Effector memory CD8-positive, alpha-beta T cell (primary cell): ENCODE data around the gene VARS1.
"Not testable (repeated sequence)": the region's sequence is repeated elsewhere in the genome, so short reads cannot be mapped to it uniquely, and the experiment has no call there.

Source experiments
- ATAC-seq: fragments of 150-1000 bp; cut with Tn5 transposase; replicated peaks from 2 replicates; pipeline ENCODE4 v1.10.0; 2021; ENCODE audit warnings: mild to moderate bottlenecking, moderate library complexity
- DNase-seq, 3 experiments: peaks; one replicate each; pipeline ENCODE4 v3.0.0; 2021
- H3K27ac Mint-ChIP-seq, 2 donors: one replicate each; pipeline ENCODE4 v1.8.0; 2022; ENCODE audit warnings: mild to moderate bottlenecking in 2 of 2, mixed read lengths in 2 of 2, moderate library complexity in 2 of 2
- H3K27me3 Mint-ChIP-seq, 2 donors: one replicate each; pipeline ENCODE4 v1.8.0; 2022; ENCODE audit warnings: mixed read lengths in 2 of 2
- H3K36me3 Mint-ChIP-seq: one replicate; pipeline ENCODE4 v1.8.0; 2022; ENCODE audit warnings: mild to moderate bottlenecking, moderate library complexity, mixed read lengths; ENCODE audit not compliant: insufficient read depth
- H3K4me1 Mint-ChIP-seq, 2 donors: one replicate each; pipeline ENCODE4 v1.8.0; 2022; ENCODE audit warnings: low read depth in 2 of 2, mixed read lengths in 2 of 2
- H3K4me3 Mint-ChIP-seq, 2 donors: one replicate each; pipeline ENCODE4 v1.8.0; 2022; ENCODE audit warnings: mild to moderate bottlenecking in 2 of 2, mixed read lengths in 2 of 2, moderate library complexity in 2 of 2
- H3K9me3 Mint-ChIP-seq, 2 donors: one replicate each; pipeline ENCODE4 v1.8.0; 2022; ENCODE audit warnings: mixed read lengths in 2 of 2

VARS1 gene

GRCh38 chr6:31817133-31817928, 21.8 kb upstream of the VARS1 start:
- not testable (repeated sequence) for DNase-seq, H3K27me3 Mint-ChIP-seq, H3K9me3 Mint-ChIP-seq
- Mint-ChIP-seq H3K36me3 (peaks cover 19% of the 10 kb centered on the region), H3K4me1 (peaks cover 41 to 48% of the 10 kb centered on the region in 2 donors), H3K4me3 (peak overlapping the region; percentile 85 to 86), H3K27ac (peak overlapping the region; percentile 72 to 82)
- peak; percentile 54 for ATAC-seq

DNA sequence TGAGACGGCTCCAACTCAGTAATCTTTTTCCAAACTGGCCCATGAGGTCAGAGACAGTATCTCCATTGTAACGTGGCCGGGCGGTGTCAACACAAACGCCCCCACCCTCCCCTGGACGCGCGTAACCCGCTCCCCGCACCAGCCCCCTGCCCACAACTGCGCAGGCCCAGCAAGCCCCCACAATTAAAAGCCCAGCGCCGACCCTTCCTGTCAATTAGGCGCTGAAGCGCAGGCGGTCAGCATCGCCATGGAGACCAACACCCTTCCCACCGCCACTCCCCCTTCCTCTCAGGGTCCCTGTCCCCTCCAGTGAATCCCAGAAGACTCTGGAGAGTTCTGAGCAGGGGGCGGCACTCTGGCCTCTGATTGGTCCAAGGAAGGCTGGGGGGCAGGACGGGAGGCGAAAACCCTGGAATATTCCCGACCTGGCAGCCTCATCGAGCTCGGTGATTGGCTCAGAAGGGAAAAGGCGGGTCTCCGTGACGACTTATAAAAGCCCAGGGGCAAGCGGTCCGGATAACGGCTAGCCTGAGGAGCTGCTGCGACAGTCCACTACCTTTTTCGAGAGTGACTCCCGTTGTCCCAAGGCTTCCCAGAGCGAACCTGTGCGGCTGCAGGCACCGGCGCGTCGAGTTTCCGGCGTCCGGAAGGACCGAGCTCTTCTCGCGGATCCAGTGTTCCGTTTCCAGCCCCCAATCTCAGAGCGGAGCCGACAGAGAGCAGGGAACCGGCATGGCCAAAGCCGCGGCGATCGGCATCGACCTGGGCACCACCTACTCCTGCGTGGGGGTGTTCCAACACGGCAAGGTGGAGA, 19.7 kb upstream of the VARS1 start, which contains the start of the genes HSPA1A and HSPA1L:
TSS of gene HSPA1A (plus strand) at position 519 of the 814 bp plus-strand sequence. CDS start at position 733, 214 bp downstream.
TSS of gene HSPA1L (minus strand) at position 259 of the 814 bp plus-strand sequence. CDS start 3,311 bp downstream, outside the sequence.
- Mint-ChIP-seq H3K27me3 (no peaks in the 10 kb centered on the region), H3K36me3 (peaks cover 16% of the 10 kb centered on the region), H3K4me1 (peaks cover 36 to 40% of the 10 kb centered on the region in 2 donors), H3K9me3 (no peaks in the 10 kb centered on the region), H3K4me3 (peak within 1 kb of the TSS; percentile 94 to 97), H3K27ac (peak within 1 kb of the TSS; percentile 79 to 95)
- DNase-seq (peak in 1 of 3 experiments; percentile 18), ATAC-seq (peak; percentile 23)

- Mint-ChIP-seq H3K27me3 (no peaks in the 10 kb centered on the region), H3K27ac (peak overlapping the region; percentile 79 to 95), H3K4me3 (peak overlapping the region; percentile 94 to 97), H3K36me3 (peaks cover 16% of the 10 kb centered on the region), H3K4me1 (peaks cover 33 to 40% of the 10 kb centered on the region in 2 donors), H3K9me3 (no peaks in the 10 kb centered on the region)
- ATAC-seq (peak; percentile 56), DNase-seq (peak in 1 of 3 experiments; percentile 24)
Observed at GRCh38 chr6:31814677-31815024, 19.1 kb upstream of the VARS1 start.

DNA sequence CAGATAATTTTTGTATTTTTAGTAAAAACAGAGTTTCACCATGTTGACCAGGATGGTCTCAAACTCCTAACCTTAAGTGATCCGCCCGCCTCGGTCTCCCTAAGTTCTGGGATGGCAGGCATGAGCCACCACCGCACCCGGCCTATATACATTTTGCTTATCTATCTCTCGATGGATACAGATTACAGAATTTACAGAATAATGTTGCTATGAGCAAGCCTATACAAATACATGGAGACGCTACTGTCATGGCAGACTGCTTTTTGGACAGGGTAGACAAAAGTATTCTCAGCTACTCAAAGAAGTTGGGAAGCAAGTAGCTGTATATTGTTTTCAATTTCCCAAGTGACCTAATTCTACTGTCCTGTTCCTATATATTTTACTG, 17.9 kb upstream of the VARS1 start:
- ATAC-seq: no peak
- Mint-ChIP-seq H3K27me3 (no peaks in the 10 kb centered on the region), H3K9me3 (no peaks in the 10 kb centered on the region), H3K36me3 (peaks cover 19% of the 10 kb centered on the region), H3K4me1 (peaks cover 29 to 34% of the 10 kb centered on the region in 2 donors), H3K4me3 (peak overlapping the region; percentile 94 to 97), H3K27ac (peak overlapping the region; percentile 65 to 86)
- no peak for DNase-seq

DNA sequence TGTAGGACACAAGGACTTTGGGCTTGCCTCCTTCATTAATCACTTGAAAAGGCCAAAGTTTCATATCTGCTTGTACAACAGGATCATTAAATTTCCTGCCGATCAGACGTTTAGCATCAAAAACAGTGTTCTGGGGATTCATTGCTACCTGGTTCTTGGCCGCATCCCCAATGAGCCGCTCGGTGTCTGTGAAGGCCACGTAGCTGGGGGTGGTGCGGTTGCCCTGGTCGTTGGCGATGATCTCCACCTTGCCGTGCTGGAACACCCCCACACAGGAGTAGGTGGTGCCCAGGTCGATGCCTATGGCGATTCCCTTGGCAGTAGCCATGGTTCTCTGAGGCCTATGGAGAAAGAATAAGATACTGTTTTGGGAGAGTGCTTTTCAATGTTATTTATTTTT, 16.1 kb upstream of the VARS1 start:
- H3K4me1 Mint-ChIP-seq: peaks cover 24 to 28% of the 10 kb centered on the region in 2 donors
- no peaks in the 10 kb centered on the region for H3K9me3 Mint-ChIP-seq
- H3K36me3 Mint-ChIP-seq: peaks cover 14% of the 10 kb centered on the region
- DNase-seq (no peak), ATAC-seq (no peak)
- no peaks in the 10 kb centered on the region for H3K27me3 Mint-ChIP-seq
- no peak overlapping the region for H3K4me3 Mint-ChIP-seq
- no peak overlapping the region for H3K27ac Mint-ChIP-seq

DNA sequence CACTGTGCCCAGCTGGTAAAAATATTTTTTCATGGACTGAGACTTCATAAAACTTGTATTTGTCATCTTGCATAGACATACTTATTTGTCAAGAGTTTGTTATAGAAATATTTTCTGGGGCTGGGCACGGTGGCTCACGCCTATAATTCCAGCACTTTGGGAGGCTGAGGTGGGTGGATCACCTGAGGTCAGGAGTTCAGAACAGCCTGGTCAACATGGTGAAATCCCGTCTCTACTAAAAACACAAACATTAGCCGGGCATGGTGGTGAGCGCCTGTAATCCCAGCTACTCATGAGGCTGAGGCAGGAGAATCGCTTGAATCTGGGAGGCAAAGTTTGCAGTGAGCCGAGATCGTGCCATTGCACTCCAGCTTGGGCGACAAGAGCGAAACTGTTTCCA, 13.0 kb upstream of the VARS1 start:
- Mint-ChIP-seq H3K4me3 (peak overlapping the region in 1 of 2 donors; percentile 17), H3K36me3 (peaks cover 21% of the 10 kb centered on the region), H3K4me1 (peaks cover 26 to 28% of the 10 kb centered on the region in 2 donors)
- H3K9me3 Mint-ChIP-seq, H3K27ac Mint-ChIP-seq, ATAC-seq, DNase-seq, H3K27me3 Mint-ChIP-seq: not testable (repeated sequence)

DNA sequence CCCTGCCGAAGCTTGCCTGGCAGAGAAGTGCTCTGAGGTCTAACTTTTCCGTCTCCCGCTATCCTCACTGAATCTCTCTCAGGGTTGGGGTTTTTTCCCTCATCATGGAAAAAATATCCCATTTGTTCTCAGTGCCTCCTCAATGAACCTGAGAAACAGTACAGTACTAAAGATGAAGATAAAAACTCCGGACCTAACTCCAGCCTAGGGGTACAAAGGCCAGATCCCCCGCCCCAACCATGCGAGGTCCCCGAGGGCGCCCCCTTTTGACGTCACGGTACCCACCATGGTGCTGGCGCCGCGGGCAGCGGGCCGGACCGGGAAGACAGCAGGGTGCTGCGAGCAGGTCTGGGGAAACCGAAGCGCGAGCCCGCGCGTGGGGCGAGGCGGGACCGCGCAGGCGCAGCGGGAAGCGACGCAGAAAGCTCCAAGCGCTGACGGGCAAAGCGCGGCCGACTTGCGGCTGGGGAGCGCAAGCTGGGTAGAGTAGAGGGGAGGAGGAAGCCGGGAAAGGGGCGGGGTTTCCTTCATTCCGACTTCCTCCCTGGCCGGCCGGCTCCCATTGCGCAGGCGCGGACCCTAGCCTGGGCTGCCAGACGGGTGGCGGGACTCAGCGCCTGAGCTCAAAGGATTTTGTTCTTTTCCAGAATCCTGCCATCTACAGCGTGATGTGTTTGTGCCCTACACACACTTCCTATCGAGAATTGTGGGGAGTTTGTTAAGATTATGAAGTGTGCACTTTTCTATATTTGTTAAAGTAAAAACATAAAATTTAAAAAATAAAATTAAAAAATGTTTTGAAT, 11.1 kb upstream of the VARS1 start, which contains the start of gene LSM2:
TSS of gene LSM2 (minus strand) at position 497 of the 803 bp plus-strand sequence. CDS start at position 288, 209 bp downstream.
- Mint-ChIP-seq H3K4me3 (peak within 1 kb of the TSS; percentile 89 to 97), H3K27ac (peak within 1 kb of the TSS; percentile 90 to 98), H3K36me3 (peaks cover 38% of the 10 kb centered on the region), H3K4me1 (peaks cover 13 to 14% of the 10 kb centered on the region in 2 donors), H3K27me3 (no peaks in the 10 kb centered on the region), H3K9me3 (no peaks in the 10 kb centered on the region)
- DNase-seq (peak; percentile 92 to 96 (median 95)), ATAC-seq (peak; percentile 96)

GRCh38 chr6:31805939-31806469, 10.5 kb upstream of the VARS1 start:
- DNase-seq (peak in 1 of 3 experiments; percentile 14), ATAC-seq (peak; percentile 23)
- Mint-ChIP-seq H3K36me3 (peaks cover 34% of the 10 kb centered on the region), H3K4me1 (peaks cover 13 to 14% of the 10 kb centered on the region in 2 donors), H3K9me3 (no peaks in the 10 kb centered on the region), H3K4me3 (peak overlapping the region; percentile 89 to 97), H3K27ac (peak overlapping the region; percentile 90 to 98), H3K27me3 (no peaks in the 10 kb centered on the region)

- not testable (repeated sequence) for ATAC-seq, H3K9me3 Mint-ChIP-seq, H3K27me3 Mint-ChIP-seq, H3K4me3 Mint-ChIP-seq, DNase-seq
- Mint-ChIP-seq H3K4me1 (peaks cover 15 to 16% of the 10 kb centered on the region in 2 donors), H3K27ac (peak overlapping the region in 1 of 2 donors; percentile 22), H3K36me3 (peaks cover 27% of the 10 kb centered on the region)
Observed at GRCh38 chr6:31801031-31801927, 5.7 kb upstream of the VARS1 start.

- DNase-seq (no peak), ATAC-seq (no peak)
- peaks cover 15 to 16% of the 10 kb centered on the region in 2 donors for H3K4me1 Mint-ChIP-seq
- no peaks in the 10 kb centered on the region for H3K27me3 Mint-ChIP-seq
- H3K9me3 Mint-ChIP-seq: no peaks in the 10 kb centered on the region
- no peak overlapping the region for H3K4me3 Mint-ChIP-seq
- no peak overlapping the region for H3K27ac Mint-ChIP-seq
- peaks cover 23% of the 10 kb centered on the region for H3K36me3 Mint-ChIP-seq
Observed at GRCh38 chr6:31799781-31800180, 4.2 kb upstream of the VARS1 start.

- Mint-ChIP-seq H3K4me3 (peak overlapping the region; percentile 57 to 74), H3K27ac (peak overlapping the region in 1 of 2 donors; percentile 65), H3K27me3 (no peaks in the 10 kb centered on the region), H3K4me1 (peaks cover 26 to 28% of the 10 kb centered on the region in 2 donors), H3K36me3 (peaks cover 10% of the 10 kb centered on the region), H3K9me3 (no peaks in the 10 kb centered on the region)
- peak; percentile 14 for ATAC-seq
- peak in 2 of 3 experiments; percentile 17 to 29 for DNase-seq
Observed at GRCh38 chr6:31797588-31797987, 2.0 kb upstream of the VARS1 start.

GRCh38 chr6:31796993-31797385, 1.4 kb upstream of the VARS1 start:
- DNase-seq (no peak), ATAC-seq (no peak)
- Mint-ChIP-seq H3K27me3 (no peaks in the 10 kb centered on the region), H3K4me1 (peaks cover 26 to 28% of the 10 kb centered on the region in 2 donors), H3K4me3 (peak overlapping the region; percentile 94 to 97), H3K9me3 (no peaks in the 10 kb centered on the region), H3K27ac (peak overlapping the region; percentile 97 to 98), H3K36me3 (peaks cover 4% of the 10 kb centered on the region)
